Esophagus squamous epithelium (tissue), 5 donors: ENCODE measurements around the gene LTBP2. TPM values are rescaled to one million over a fixed set of nuclear protein-coding genes. Genes with fewer than 3 reads are reported as not detected.

ENCODE experiments used
- DNase-seq: peaks from one replicate; lab custom pipeline; 2025; lab: John Stamatoyannopoulos, UW
- H3K27ac ChIP-seq, 4 donors: fragments of 200-600 bp; sonication (generic); one replicate each; pipeline ENCODE4 v1.5.1; 2016 to 2019; ENCODE audit warnings: mild to moderate bottlenecking in 1 of 4
- H3K27me3 ChIP-seq, 4 donors: fragments of 200-600 bp; sonication (generic); 1 replicate in 3 of 4; 2 replicates in 1 of 4; pipeline versions ENCODE4 v1.5.1 to v1.6.0; 2017 to 2021; ENCODE audit warnings: antibody characterized with exemption in 1 of 4
- H3K36me3 ChIP-seq, 3 donors: fragments of 200-600 bp; sonication (generic); one replicate each; pipeline ENCODE4 v1.5.1; 2016 to 2019
- H3K4me1 ChIP-seq, 3 donors: fragments of 200-600 bp; sonication (generic); one replicate each; pipeline ENCODE4 v1.5.1; 2017 to 2019
- H3K4me3 ChIP-seq, 4 donors: fragments of 200-600 bp; sonication (generic); 1 replicate in 3 of 4; 2 replicates in 1 of 4; pipeline ENCODE4 v1.5.1; 2016 to 2019; ENCODE audit warnings: mild to moderate bottlenecking in 2 of 4, moderate library complexity in 1 of 4
- H3K9me3 ChIP-seq, 3 donors: fragments of 200-600 bp; sonication (generic); one replicate each; pipeline ENCODE4 v1.5.1; 2016 to 2019
- CTCF ChIP-seq, 6 experiments: fragments of 450-650 bp in 4 of 6; fragments of 200-600 bp in 2 of 6; sonication (generic) in 2 of 6; IDR thresholded peaks; one replicate each; pipeline ENCODE4 v1.5.1; 2016 to 2019; ENCODE audit warnings: antibody characterized with exemption in 6 of 6, mild to moderate bottlenecking in 4 of 6, moderate library complexity in 4 of 6
- POLR2A ChIP-seq, 4 donors: fragments of 450-650 bp; IDR thresholded peaks; one replicate each; pipeline ENCODE4 v1.6.1; 2017; ENCODE audit warnings: antibody characterized with exemption in 4 of 4, mild to moderate bottlenecking in 4 of 4, moderate library complexity in 3 of 4
- WGBS, 2 donors: methylation state at CpG; one replicate each; pipeline ENCODE4 v1.1.5; 2018; 5-methylcytosine and 5-hydroxymethylcytosine counted together
- intact Hi-C: fragments of 100-400 bp; cut with DNase I; formaldehyde crosslinking; loops from one replicate; pipeline ENCODE4 v1.15.0; 2022
- total RNA-seq, 4 donors: library from RNA; depleted of rRNA; stranded (reverse); fragments of >200 nt; gene quantifications; one replicate each; pipeline ENCODE4 v1.1.0, GENCODE V29; 2016
- donor health status: DM: yes; HTN: yes; CAD: no.

LTBP2 gene
- total RNA-seq, 4 donors from 2014 or later = 10.3 to 41.6 (median 17.0) TPM

GRCh38 chr14:74511966-74512830 lies 99.8 kb downstream of the LTBP2 start:
- WGBS, 2 donors = 88 to 92% methylated on average over 5 to 7 of the region's 10 CpGs
- Histone ChIP-seq H3K27me3 (no peaks in the 10 kb centered on the region), H3K27ac (no peak overlapping the region), H3K4me3 (no peak overlapping the region), H3K9me3 (no peaks in the 10 kb centered on the region), H3K4me1 (peaks cover 0 to 13% (median 4%) of the 10 kb centered on the region in 3 donors), H3K36me3 (peaks cover 0 to 76% (median 5%) of the 10 kb centered on the region in 3 donors)
- intact Hi-C loops = no loop called here
- no peak for TF ChIP-seq CTCF (IDR thresholded peaks at IDR 0.05)
- no peak for TF ChIP-seq POLR2A (IDR thresholded peaks at IDR 0.05)
- DNase-seq = no peak

- 70% methylated on average over 3 of the region's 10 CpGs; no CpG with 5 or more reads in 1 of the 2 donors for WGBS, 2 donors
- Histone ChIP-seq H3K4me1 (peaks cover 0 to 12% (median 4%) of the 10 kb centered on the region in 3 donors), H3K9me3 (no peaks in the 10 kb centered on the region), H3K36me3 (peaks cover 0 to 78% (median 5%) of the 10 kb centered on the region in 3 donors), H3K27me3 (no peaks in the 10 kb centered on the region), H3K4me3 (no peak overlapping the region), H3K27ac (peak overlapping the region in 2 of 4 donors; percentile 21 to 28)
- intact Hi-C loops = no loop called here
- TF ChIP-seq CTCF (IDR thresholded peaks at IDR 0.05) (no peak), POLR2A (IDR thresholded peaks at IDR 0.05) (no peak)
- DNase-seq = no peak
Measured at GRCh38 chr14:74510959-74511409, 101.1 kb downstream of the LTBP2 start.

- DNase-seq = no peak
Measured at GRCh38 chr14:74510223-74510931, 101.7 kb downstream of the LTBP2 start.

GRCh38 chr14:74509587-74510222 lies 102.3 kb downstream of the LTBP2 start:
- intact Hi-C loops = no loop called here

More at GRCh38 chr14:74510223-74510931, 101.7 kb downstream of the LTBP2 start:
- Histone ChIP-seq H3K9me3 (no peaks in the 10 kb centered on the region), H3K4me3 (no peak overlapping the region), H3K27ac (peak overlapping the region in 1 of 4 donors; percentile 21), H3K27me3 (no peaks in the 10 kb centered on the region), H3K36me3 (peaks cover 0 to 76% (median 5%) of the 10 kb centered on the region in 3 donors), H3K4me1 (peaks cover 0 to 12% (median 4%) of the 10 kb centered on the region in 3 donors)
- TF ChIP-seq CTCF (IDR thresholded peaks at IDR 0.05) = no peak
- no peak for TF ChIP-seq POLR2A (IDR thresholded peaks at IDR 0.05)
- intact Hi-C loops = no loop called here
- 58 to 76% methylated on average over 6 to 13 of the region's 21 CpGs for WGBS, 2 donors

More at GRCh38 chr14:74509587-74510222, 102.3 kb downstream of the LTBP2 start:
- Histone ChIP-seq H3K27ac (no peak overlapping the region), H3K4me1 (peaks cover 0 to 12% (median 4%) of the 10 kb centered on the region in 3 donors), H3K36me3 (peaks cover 0 to 80% (median 5%) of the 10 kb centered on the region in 3 donors), H3K9me3 (no peaks in the 10 kb centered on the region), H3K4me3 (no peak overlapping the region), H3K27me3 (no peaks in the 10 kb centered on the region)
- TF ChIP-seq CTCF (IDR thresholded peaks at IDR 0.05) = no peak
- TF ChIP-seq POLR2A (IDR thresholded peaks at IDR 0.05) = no peak
- 80 to 96% methylated on average over 4 to 9 of the region's 10 CpGs for WGBS, 2 donors
- no peak for DNase-seq
